Middle frontal gyrus (tissue), 1 donor: ENCODE data around the gene LPCAT1.
A peak's percentile ranks its signal among the peaks of the same experiment; 100 is the strongest.
"Not testable (repeated sequence)": the region's sequence is repeated elsewhere in the genome, so short reads cannot be mapped to it uniquely, and the experiment has no call there.

Experiments
- DNase-seq: peaks from one replicate; pipeline ENCODE4 v3.0.0-alpha.2; 2015; ENCODE audit warnings: low spot score; ENCODE audit errors: extremely low spot score

LPCAT1 gene

GRCh38 chr5:1522601-1523479, 920 bp downstream of the LPCAT1 start:
- no peak for DNase-seq

DNA sequence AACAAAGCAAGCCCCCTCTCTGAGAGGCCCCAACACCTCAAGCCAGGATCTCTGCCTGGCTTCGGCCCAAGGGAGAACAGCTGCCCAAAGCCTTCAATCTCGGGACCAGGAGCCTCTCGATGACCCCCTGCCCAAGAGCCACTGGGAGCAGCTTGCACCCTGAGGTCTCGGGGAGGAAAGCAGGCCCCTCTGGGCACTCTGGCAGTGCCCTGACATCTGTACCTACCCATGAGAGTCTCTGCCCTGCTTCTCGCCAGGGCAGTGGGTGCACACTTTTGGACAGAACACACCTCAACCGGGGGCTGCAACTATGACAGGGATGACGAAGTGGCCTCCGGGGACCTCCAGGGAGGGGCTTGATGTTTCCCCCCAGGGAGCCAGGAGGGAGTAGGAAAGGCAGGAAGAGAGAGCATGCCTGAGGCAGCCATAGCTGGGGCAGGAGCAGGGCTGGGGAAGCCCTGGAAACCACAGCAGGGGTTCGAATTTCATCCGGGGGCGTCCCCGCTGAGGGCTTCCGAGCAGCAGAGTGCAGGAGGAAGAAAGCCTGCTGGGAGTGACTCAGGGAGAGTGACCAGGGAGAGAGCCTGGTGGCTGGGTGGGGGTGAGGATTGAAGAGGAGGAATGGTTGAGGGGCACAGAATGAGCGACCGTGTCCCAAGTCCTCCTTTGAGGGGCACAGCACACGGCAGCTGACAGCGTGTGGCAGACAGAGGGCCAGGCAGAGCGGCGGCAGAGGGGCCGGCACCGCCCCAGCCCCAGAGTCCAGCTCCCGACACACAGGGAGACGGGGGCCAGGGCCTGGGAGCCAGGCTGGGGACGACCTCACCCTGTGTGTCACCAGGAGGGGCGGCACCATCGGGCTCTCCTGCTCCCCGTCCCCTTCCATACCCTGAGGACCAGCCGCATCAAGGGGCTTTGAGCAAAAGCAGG, 1.8 kb downstream of the LPCAT1 start:
- no peak for DNase-seq

- DNase-seq: no peak
These were observed 2.8 kb downstream of the LPCAT1 start for GRCh38 chr5:1520791-1521453.

DNA sequence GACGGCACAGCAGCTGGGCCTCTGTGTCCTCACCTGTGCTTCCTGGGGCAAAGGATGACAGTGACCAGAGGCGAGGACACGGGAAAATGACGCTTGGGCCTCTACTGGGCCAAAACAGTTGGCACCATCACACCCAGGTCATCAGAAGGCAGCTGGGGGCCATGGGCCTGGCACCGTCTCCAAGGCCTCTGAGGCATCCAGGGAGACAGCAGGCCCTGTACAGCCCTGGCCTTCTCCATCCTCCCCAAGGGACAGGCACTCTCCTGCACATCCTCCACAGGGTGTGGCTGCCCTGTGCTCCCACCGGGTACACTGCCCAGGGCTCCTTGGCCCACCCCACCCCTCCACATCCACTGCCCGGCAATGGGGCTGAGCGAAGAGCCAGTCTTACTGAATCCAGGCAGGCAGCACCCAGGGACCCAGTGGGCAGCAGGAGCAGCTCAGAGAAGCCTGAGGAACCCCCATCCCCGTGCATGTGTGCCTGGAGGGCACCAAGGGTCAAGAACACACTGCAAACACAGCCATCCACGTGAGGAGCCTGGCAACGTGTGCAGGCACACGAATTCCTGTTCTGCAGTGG, 4.0 kb downstream of the LPCAT1 start:
- no peak for DNase-seq

DNA sequence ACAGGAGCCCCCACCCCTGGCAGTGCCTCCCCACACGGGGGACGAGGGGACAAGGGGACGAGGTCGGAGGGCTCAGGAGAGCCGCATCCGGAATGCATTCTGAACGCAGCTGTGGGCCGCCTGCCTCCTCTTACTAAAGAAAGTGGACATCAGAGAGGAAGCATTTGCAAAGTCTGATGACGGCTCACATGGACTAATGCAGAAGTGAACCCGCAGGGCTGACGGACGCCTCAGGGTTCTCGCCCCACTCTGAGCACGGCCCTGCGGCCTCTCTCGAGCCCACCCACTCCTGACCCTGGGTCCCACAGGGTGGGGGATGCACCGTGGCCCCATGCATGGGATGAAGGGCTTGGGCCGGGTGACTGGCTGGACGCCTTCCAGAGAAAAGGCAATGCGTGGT, 5.9 kb downstream of the LPCAT1 start:
- no peak for DNase-seq

DNA sequence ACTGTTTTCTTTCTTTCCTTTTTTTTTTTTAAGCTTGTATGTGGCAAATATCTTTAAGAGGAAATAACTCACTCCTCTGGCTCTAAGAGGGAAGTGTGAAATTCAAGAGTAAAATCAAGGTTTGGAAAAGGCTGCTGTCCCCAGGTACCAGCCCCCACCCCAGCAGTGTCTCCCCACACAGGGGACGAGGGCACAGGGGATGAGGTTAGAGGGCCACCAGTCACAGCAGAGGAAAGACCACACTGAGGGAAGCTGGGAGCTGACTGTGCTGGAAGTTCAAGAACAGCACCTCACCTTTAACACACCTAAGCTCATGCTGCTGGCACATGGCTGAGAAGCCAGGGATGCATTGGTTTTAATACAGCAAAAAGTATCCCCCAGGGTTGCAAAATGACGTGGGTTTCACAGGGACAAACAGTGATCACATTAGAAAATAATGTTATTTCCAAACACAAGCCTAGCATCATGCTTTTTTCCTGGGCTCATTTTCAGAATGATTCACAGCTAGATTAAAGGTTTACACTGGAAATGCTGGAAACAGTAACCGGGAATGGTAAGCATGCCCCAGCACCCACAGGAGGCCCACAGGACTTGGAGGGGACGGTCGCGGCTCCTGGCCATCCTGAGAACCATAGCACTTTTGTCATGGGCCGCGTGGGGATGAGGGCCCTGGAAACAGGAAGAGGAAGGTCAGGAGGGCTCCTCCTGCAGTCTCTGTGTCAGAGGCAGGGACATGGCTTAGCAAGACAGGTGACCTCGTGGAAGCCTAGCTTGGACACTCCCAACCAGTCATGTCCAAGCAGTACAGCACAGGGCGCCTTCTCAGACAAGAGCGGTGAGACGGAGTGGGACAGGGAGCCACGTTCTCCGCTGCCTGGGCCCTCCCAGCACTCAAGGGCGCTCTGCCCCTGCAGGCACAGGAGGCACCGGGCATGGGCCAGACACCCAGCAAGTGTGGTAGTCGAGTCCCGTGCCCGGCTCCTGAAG, 6.9 kb downstream of the LPCAT1 start:
- DNase-seq: no peak

GRCh38 chr5:1515921-1516571, 7.7 kb downstream of the LPCAT1 start:
- no peak for DNase-seq

- no peak for DNase-seq
These were observed 8.3 kb downstream of the LPCAT1 start for GRCh38 chr5:1515311-1515920.

DNA sequence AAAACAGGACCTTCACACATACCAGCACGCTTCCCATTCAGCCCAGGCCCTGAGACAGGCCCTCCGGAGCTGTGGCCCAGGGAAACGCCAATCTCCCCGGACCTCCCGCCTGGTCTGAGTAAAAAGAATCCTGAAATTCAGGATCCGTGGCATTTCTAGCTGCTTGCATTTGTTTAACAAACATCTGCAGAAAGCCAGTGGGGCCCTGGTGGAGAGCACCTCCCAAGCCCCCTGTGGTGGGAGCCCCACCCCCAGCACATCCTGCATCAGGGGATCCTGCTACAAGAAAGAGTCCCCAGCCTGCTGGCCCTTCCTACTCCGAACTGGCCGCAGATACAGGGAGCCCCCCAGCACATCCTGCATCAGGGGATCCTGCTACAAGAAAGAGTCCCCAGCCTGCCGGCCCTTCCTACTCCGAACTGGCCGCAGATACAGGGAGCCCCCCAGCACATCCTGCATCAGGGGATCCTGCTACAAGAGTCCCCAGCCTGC, 8.9 kb downstream of the LPCAT1 start:
- not testable (repeated sequence) for DNase-seq

DNA sequence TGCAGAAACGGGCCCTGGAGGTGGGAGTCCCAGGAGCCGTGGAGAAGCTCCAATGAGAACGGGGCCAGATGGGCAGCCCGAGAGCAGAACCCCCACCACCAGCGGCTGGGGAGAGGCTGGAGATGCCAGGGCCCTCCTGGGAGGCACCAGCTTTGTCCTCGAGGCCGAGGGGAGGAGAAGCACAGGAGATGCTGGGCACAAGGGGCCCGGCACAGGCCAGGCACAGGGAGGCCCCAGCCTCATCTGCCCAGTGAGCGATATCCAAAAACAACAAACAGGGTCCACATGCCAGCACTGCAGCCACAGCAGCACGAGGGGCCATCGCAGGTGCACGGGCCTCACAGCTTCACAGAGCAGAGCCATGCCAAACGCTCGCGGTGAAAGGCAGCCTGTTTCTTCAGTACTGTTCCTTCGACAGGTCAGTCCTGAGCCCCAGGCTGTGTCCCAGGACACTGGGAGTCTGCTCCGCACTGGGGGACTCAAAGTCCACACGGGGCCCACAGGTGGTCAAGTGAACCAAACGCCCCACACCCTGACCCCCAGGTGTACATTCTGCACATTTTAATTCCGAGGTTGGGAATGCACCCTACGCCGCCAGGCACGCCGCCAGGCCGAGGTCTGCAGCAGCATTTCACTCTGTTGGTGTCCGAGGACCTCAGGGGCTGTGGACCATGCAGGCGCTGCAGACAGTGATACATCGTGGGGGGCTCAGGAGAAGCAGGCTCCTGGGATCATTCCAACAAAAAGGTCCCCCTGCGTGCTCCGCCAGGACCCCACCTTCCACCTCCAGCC, 9.5 kb downstream of the LPCAT1 start:
- DNase-seq: no peak

DNA sequence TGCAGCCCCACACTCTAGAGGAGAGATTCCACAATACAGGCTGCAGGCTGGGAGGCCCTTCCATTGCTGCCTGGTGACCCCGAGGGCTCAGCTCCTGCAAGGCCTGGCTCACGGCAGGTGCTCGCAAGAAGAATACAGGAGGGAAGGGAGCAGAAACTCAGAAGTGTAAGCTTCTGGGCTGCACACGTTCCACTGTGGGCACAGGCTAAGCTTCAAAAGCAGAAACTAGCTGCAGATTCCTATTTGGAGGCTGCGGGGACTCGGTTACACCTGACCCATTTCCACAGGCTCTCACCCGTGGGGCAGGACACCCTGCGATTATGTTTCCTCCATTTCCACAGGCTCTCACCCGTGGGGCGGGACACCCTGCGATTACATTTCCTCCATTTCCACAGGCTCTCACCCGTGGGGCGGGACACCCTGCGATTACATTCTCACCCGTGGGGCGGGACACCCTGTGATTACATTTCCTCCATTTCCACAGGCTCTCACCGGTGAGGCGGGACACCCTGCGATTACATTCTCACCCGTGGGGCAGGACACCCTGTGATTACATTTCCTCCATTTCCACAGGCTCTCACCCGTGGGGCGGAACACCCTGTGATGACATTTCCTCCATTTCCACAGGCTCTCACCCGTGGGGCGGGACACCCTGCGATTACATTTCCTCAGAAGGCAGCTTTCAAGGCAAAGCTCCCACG, 10.3 kb downstream of the LPCAT1 start:
- DNase-seq: no peak

- DNase-seq: no peak
These were observed 11.0 kb downstream of the LPCAT1 start for GRCh38 chr5:1512541-1513291.

GRCh38 chr5:1511651-1512540, 11.9 kb downstream of the LPCAT1 start:
- no peak for DNase-seq

DNA sequence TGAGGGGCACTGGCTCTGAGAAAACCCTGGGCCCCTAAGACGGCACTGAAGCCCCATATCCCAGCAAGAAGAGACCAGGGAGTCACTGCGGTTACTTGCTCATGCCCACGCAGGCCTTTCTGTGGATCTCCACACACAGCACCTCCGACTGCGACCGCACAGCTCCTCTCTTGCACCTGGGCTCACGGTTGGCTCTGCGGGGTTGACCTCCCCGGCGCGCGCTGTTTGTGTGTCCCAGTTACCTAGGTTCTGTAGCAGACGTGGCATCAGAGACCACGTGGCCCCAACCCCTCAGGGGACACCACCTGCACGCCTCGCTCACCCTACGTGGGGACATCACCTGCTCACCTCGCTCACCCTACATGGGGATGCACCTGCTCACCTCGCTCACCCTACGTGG, 12.7 kb downstream of the LPCAT1 start:
- DNase-seq: no peak

- no peak for DNase-seq
These were observed 13.1 kb downstream of the LPCAT1 start for GRCh38 chr5:1510631-1511030.

DNA sequence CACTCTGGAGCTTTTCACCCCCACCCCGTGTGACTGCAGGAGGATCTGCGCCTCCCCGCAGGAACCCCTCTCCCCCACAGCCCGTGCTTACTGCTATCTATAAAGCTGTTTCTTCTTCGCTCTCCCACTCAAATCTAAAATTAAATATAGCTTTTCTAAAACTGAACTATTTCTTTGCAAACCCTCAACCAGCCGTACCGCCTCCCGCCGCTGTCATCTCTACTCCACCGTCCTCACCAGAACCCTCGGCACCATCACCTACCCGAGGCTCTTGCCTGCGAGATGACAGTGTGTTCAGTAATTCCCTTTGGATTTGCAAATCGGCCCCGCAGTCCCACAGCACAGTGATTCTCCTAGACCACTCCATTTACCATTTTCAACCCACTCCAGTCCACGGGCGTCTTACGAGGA, 13.6 kb downstream of the LPCAT1 start:
- DNase-seq: peak; percentile 36
